HG02852 (cell line): ENCODE measurements around the gene GTSE1.
"Not testable (repeated sequence)": the region's sequence is repeated elsewhere in the genome, so short reads cannot be mapped to it uniquely, and the experiment has no call there.

Experiments used
- ATAC-seq: cut with Tn5 transposase; IDR thresholded peaks from one replicate; pipeline ENCODE4 v1.9.1; 2021; ENCODE audit warnings: mild to moderate bottlenecking, moderate library complexity; ENCODE audit not compliant: unreplicated experiment

Gene GTSE1

GRCh38 chr22:46296257-46297150, at the start of gene GTSE1:
Gene GTSE1, plus strand, starts transcription at chr22:46296870. Its CDS starts 531 bp downstream, at chr22:46297401.
- ATAC-seq = peak; percentile 90

- ATAC-seq = no peak
These were observed 49.2 kb upstream of the GTSE1 start for GRCh38 chr22:46247443-46247975.

GRCh38 chr22:46250035-46250782, 46.5 kb upstream of the GTSE1 start, which contains the start of gene CDPF1:
Gene CDPF1, minus strand, starts transcription at chr22:46250293. Its CDS starts 2,009 bp downstream, at chr22:46248284.
- peak; percentile 83 for ATAC-seq

GRCh38 chr22:46250783-46251125, 45.9 kb upstream of the GTSE1 start:
- ATAC-seq = peak; percentile 9

- no peak for ATAC-seq
These were observed 45.4 kb upstream of the GTSE1 start for GRCh38 chr22:46251266-46251665.

GRCh38 chr22:46251816-46252380, 44.8 kb upstream of the GTSE1 start:
- no peak for ATAC-seq

GRCh38 chr22:46256358-46256958, 40.2 kb upstream of the GTSE1 start:
- ATAC-seq = no peak

- ATAC-seq = no peak
These were observed 37.3 kb upstream of the GTSE1 start for GRCh38 chr22:46259374-46259773.

- no peak for ATAC-seq
These were observed 36.6 kb upstream of the GTSE1 start for GRCh38 chr22:46260038-46260437.

GRCh38 chr22:46262449-46263215, 34.0 kb upstream of the GTSE1 start:
- no peak for ATAC-seq

GRCh38 chr22:46263216-46263590, 33.5 kb upstream of the GTSE1 start, which contains the start of gene PKDREJ:
Gene PKDREJ, minus strand, starts transcription at chr22:46263343. Its CDS starts 21 bp downstream, at chr22:46263322.
- no peak for ATAC-seq

GRCh38 chr22:46264520-46264919, 32.1 kb upstream of the GTSE1 start:
- not testable (repeated sequence) for ATAC-seq

- ATAC-seq = not testable (repeated sequence)
These were observed 31.0 kb upstream of the GTSE1 start for GRCh38 chr22:46265627-46266026.

GRCh38 chr22:46267431-46268279, 29.0 kb upstream of the GTSE1 start, which contains the start of gene TTC38:
Gene TTC38, plus strand, starts transcription at chr22:46268008. Its CDS starts 32 bp downstream, at chr22:46268040.
- no peak for ATAC-seq

- ATAC-seq = no peak
These were observed 27.1 kb upstream of the GTSE1 start for GRCh38 chr22:46269564-46269963.

- no peak for ATAC-seq
These were observed 24.5 kb upstream of the GTSE1 start for GRCh38 chr22:46272196-46272595.

GRCh38 chr22:46272762-46273431, 23.8 kb upstream of the GTSE1 start:
- no peak for ATAC-seq

- no peak for ATAC-seq
These were observed 23.1 kb upstream of the GTSE1 start for GRCh38 chr22:46273432-46274148.
